SHP77 (cell line): ENCODE results near the gene MTHFS.

Source experiments
- DNase-seq, 2 experiments: peaks; one replicate each; lab custom pipeline; 2025; lab: John Stamatoyannopoulos, UW

Gene MTHFS

GRCh38 chr15:79875213-79875612 lies 21.6 kb downstream of the MTHFS start:
- DNase-seq, result no peak

GRCh38 chr15:79874242-79874641 lies 22.6 kb downstream of the MTHFS start:
- DNase-seq, result no peak

- DNase-seq, result no peak
These were observed 24.3 kb downstream of the MTHFS start for GRCh38 chr15:79872358-79873017.

GRCh38 chr15:79868554-79868953 lies 28.3 kb downstream of the MTHFS start:
- no peak for DNase-seq

GRCh38 chr15:79863886-79864285 lies 32.9 kb downstream of the MTHFS start:
- no peak for DNase-seq

- no peak for DNase-seq
These were observed 34.6 kb downstream of the MTHFS start for GRCh38 chr15:79862191-79862590.

GRCh38 chr15:79860661-79861060 lies 36.2 kb downstream of the MTHFS start:
- DNase-seq, result no peak

GRCh38 chr15:79858469-79858868 lies 38.3 kb downstream of the MTHFS start:
- DNase-seq, result no peak

GRCh38 chr15:79853492-79854328 lies 43.1 kb downstream of the MTHFS start:
- peak; percentile 55 to 62 for DNase-seq

- DNase-seq, result peak; percentile 2 to 16
These were observed 47.0 kb downstream of the MTHFS start for GRCh38 chr15:79849789-79850188.

- no peak for DNase-seq
These were observed 50.3 kb downstream of the MTHFS start for GRCh38 chr15:79846539-79846938.

GRCh38 chr15:79844221-79844620 lies 52.6 kb downstream of the MTHFS start:
- DNase-seq, result no peak

- no peak for DNase-seq
These were observed 59.0 kb downstream of the MTHFS start for GRCh38 chr15:79837846-79838245.

- peak; percentile 11 to 16 for DNase-seq
These were observed 62.3 kb downstream of the MTHFS start for GRCh38 chr15:79834495-79834894.

GRCh38 chr15:79832367-79833120 lies 64.3 kb downstream of the MTHFS start:
- no peak for DNase-seq

GRCh38 chr15:79831604-79832003 lies 65.2 kb downstream of the MTHFS start:
- no peak for DNase-seq

- no peak for DNase-seq
These were observed 66.9 kb downstream of the MTHFS start for GRCh38 chr15:79829950-79830349.

- DNase-seq, result no peak
These were observed 68.4 kb downstream of the MTHFS start for GRCh38 chr15:79828447-79828846.

- no peak for DNase-seq
These were observed 70.0 kb downstream of the MTHFS start for GRCh38 chr15:79826800-79827199.

GRCh38 chr15:79824136-79824701 lies 72.6 kb downstream of the MTHFS start:
- DNase-seq, result no peak

GRCh38 chr15:79820820-79821219 lies 76.0 kb downstream of the MTHFS start:
- no peak for DNase-seq

- no peak for DNase-seq
These were observed 76.6 kb downstream of the MTHFS start for GRCh38 chr15:79820176-79820575.
